ENCODE data around the gene CACNA1D. TPM values are rescaled to one million over a fixed set of nuclear protein-coding genes. Genes with fewer than 3 reads are reported as not detected.

The CACNA1D gene
- total RNA-seq, 1 donor from 2014 or later = 0.95 TPM

DNA sequence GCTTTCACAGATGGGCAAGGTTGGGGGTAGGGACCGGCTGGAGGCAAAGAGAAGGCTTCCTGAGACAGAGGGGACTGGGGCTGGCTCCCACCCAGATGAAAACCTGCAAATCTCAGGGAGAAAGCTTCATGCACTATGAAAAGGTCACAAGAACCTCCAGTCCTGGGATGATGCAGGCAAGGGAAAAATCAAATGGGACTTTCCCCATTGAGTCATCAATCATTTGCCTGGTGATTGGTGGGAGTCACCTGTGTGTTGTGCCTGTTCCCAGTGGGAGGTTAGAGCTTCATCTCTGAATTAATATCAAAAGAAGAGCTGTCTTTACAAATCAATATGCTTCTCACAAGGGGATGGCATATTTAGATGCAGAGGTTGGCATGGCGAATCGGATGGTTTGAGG, 49.9 kb downstream of the CACNA1D start:
- TF ChIP-seq, protein P1, sequence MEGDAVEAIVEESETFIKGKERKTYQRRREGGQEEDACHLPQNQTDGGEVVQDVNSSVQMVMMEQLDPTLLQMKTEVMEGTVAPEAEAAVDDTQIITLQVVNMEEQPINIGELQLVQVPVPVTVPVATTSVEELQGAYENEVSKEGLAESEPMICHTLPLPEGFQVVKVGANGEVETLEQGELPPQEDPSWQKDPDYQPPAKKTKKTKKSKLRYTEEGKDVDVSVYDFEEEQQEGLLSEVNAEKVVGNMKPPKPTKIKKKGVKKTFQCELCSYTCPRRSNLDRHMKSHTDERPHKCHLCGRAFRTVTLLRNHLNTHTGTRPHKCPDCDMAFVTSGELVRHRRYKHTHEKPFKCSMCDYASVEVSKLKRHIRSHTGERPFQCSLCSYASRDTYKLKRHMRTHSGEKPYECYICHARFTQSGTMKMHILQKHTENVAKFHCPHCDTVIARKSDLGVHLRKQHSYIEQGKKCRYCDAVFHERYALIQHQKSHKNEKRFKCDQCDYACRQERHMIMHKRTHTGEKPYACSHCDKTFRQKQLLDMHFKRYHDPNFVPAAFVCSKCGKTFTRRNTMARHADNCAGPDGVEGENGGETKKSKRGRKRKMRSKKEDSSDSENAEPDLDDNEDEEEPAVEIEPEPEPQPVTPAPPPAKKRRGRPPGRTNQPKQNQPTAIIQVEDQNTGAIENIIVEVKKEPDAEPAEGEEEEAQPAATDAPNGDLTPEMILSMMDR (IDR thresholded peaks at IDR 0.05) = no peak
- DNase-seq (ENCODE audit: low spot score) = no peak
- Mint-ChIP-seq H3K27me3 (ENCODE audit: low read depth) (peaks cover 9% of the 10 kb centered on the region), H3K27ac (ENCODE audit: unreplicated experiment) (no peak overlapping the region), H3K4me3 (ENCODE audit: unreplicated experiment) (no peak overlapping the region), H3K4me1 (ENCODE audit: low read depth) (no peaks in the 10 kb centered on the region), H3K36me3 (ENCODE audit: low read depth) (no peaks in the 10 kb centered on the region), H3K9me3 (ENCODE audit: low read depth) (no peaks in the 10 kb centered on the region)

DNA sequence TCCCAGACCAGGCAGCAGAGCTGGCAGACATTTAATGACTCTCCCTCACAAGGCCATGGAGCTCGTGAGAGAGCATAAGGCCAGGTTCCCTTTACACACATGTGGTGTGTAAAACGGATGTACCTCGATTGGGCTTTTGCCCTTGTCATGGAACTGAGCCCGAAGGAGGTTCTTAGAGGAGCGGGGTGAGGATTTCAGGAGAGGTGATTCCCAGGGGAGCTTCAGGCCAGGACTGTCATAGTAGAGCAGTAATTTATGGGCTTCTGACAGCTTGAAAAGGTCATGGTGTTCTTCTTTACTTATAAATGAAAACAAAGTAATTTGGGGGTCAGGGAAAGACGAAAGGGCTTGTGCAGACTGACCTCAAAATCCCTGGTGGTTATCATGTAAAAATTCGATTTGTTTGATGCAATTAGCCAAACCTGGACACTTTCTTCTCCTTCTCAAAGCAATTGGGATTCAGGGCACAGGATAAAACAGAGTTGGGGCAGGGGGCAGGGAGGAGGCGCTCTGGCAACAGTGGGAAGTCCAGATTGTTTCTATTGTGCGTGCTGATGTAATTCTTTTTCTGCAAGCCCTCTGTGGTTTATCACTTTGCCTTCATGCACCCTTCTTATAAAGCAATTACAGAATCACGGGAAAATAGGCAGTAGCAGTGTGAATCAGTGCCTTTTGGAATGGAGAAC, 51.0 kb downstream of the CACNA1D start:
- H3K36me3 Mint-ChIP-seq (ENCODE audit: low read depth) = no peaks in the 10 kb centered on the region
- TF ChIP-seq, protein P1 (IDR thresholded peaks at IDR 0.05) = no peak
- peaks cover 11% of the 10 kb centered on the region for H3K27me3 Mint-ChIP-seq (ENCODE audit: low read depth)
- no peak overlapping the region for H3K4me3 Mint-ChIP-seq (ENCODE audit: unreplicated experiment)
- no peak overlapping the region for H3K27ac Mint-ChIP-seq (ENCODE audit: unreplicated experiment)
- no peaks in the 10 kb centered on the region for H3K9me3 Mint-ChIP-seq (ENCODE audit: low read depth)
- no peak for DNase-seq (ENCODE audit: low spot score)
- no peaks in the 10 kb centered on the region for H3K4me1 Mint-ChIP-seq (ENCODE audit: low read depth)

DNA sequence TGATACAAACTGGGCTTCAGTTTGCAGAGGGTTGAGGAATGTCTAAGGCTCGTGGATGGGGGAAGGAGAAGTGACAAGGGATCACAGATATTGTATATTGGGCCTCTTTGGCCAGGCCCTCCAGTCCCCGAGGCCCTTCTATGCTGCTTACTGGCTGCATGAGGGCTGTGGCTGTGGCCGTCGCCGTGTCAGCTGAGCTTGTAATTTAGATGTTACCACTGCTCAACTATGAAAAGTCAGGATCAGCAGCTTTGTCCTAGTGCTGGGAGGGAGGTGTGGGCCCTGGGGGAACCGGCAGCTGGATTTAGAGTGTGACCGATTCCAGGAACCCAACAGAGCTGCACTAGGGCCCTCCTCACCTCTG, 51.6 kb downstream of the CACNA1D start:
- Mint-ChIP-seq H3K9me3 (ENCODE audit: low read depth) (no peaks in the 10 kb centered on the region), H3K27me3 (ENCODE audit: low read depth) (peaks cover 13% of the 10 kb centered on the region), H3K4me1 (ENCODE audit: low read depth) (no peaks in the 10 kb centered on the region), H3K27ac (ENCODE audit: unreplicated experiment) (no peak overlapping the region), H3K36me3 (ENCODE audit: low read depth) (no peaks in the 10 kb centered on the region), H3K4me3 (ENCODE audit: unreplicated experiment) (no peak overlapping the region)
- DNase-seq (ENCODE audit: low spot score) = no peak
- TF ChIP-seq, protein P1 (IDR thresholded peaks at IDR 0.05) = no peak

DNA sequence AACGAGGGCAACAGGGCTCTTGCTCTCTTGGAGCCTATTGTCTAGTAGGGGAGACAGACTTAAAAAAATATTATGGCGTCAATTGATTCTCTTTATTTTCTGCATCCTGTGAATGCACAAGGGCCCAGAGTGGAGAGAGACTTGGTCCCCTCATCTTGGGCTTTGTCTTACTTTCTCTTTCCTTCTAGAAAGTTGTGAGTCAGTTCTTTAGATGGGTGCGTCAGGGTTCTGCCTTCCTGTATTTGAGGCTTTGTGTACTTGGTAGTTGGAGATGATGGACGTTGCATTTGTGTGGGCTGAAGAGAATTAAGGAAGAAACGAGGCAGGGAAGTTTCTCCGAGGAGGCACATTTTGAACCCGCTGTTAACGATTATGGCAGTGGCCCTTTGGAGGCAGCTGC, 52.9 kb downstream of the CACNA1D start:
- peaks cover 13% of the 10 kb centered on the region for H3K27me3 Mint-ChIP-seq (ENCODE audit: low read depth)
- DNase-seq (ENCODE audit: low spot score) = no peak
- H3K9me3 Mint-ChIP-seq (ENCODE audit: low read depth) = no peaks in the 10 kb centered on the region
- TF ChIP-seq, protein P1 (IDR thresholded peaks at IDR 0.05) = no peak
- H3K4me1 Mint-ChIP-seq (ENCODE audit: low read depth) = no peaks in the 10 kb centered on the region
- H3K27ac Mint-ChIP-seq (ENCODE audit: unreplicated experiment) = no peak overlapping the region
- no peak overlapping the region for H3K4me3 Mint-ChIP-seq (ENCODE audit: unreplicated experiment)
- no peaks in the 10 kb centered on the region for H3K36me3 Mint-ChIP-seq (ENCODE audit: low read depth)

DNA sequence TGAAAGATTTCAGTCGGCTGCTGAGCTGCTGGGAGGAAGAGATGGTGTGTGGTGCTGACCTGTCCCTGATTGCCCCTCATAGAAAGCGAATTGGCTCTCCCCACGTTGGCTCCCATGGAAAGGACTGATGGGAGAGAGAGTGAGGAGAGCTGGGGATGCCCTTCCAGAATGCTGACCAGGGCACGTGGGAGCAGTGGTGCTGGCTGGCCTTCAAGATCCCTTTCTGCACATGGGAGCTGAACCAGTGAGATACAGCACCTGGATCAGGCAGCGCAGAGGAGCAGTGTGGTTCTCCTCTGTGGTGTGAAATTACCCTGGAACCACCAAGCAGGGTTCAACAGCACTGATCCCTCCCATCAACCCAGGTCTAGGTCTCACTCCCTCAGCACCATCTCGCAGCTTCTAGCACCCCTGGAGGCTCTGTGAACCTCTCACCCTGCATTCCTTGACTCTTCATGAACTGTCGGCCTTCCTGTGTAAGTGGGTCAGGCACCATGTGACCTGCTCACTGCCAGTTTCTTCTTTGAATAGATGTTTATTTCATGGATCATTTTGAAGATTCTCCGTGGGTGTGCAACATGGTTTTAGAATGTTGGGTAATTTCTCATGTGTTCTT, 55.7 kb downstream of the CACNA1D start:
- Mint-ChIP-seq H3K36me3 (ENCODE audit: low read depth) (no peaks in the 10 kb centered on the region), H3K9me3 (ENCODE audit: low read depth) (no peaks in the 10 kb centered on the region), H3K27ac (ENCODE audit: unreplicated experiment) (no peak overlapping the region), H3K4me1 (ENCODE audit: low read depth) (no peaks in the 10 kb centered on the region), H3K27me3 (ENCODE audit: low read depth) (peaks cover 13% of the 10 kb centered on the region), H3K4me3 (ENCODE audit: unreplicated experiment) (no peak overlapping the region)
- no peak for DNase-seq (ENCODE audit: low spot score)
- TF ChIP-seq, protein P1 (IDR thresholded peaks at IDR 0.05) = no peak
